Activated CD8-positive, alpha-beta memory T cell treated with anti-CD3 and anti-CD28 coated beads, Interleukin-2, amount 50 U/mL, for 48 hours (primary cell): Measurements from ENCODE around the gene DHRS13.
A peak's percentile ranks its signal among the peaks of the same experiment; 100 is the strongest.

ENCODE experiments used
- DNase-seq: peaks from one replicate; pipeline ENCODE4 v3.0.0-alpha.2; 2020

DHRS13 gene, protein sequence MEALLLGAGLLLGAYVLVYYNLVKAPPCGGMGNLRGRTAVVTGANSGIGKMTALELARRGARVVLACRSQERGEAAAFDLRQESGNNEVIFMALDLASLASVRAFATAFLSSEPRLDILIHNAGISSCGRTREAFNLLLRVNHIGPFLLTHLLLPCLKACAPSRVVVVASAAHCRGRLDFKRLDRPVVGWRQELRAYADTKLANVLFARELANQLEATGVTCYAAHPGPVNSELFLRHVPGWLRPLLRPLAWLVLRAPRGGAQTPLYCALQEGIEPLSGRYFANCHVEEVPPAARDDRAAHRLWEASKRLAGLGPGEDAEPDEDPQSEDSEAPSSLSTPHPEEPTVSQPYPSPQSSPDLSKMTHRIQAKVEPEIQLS

DNA sequence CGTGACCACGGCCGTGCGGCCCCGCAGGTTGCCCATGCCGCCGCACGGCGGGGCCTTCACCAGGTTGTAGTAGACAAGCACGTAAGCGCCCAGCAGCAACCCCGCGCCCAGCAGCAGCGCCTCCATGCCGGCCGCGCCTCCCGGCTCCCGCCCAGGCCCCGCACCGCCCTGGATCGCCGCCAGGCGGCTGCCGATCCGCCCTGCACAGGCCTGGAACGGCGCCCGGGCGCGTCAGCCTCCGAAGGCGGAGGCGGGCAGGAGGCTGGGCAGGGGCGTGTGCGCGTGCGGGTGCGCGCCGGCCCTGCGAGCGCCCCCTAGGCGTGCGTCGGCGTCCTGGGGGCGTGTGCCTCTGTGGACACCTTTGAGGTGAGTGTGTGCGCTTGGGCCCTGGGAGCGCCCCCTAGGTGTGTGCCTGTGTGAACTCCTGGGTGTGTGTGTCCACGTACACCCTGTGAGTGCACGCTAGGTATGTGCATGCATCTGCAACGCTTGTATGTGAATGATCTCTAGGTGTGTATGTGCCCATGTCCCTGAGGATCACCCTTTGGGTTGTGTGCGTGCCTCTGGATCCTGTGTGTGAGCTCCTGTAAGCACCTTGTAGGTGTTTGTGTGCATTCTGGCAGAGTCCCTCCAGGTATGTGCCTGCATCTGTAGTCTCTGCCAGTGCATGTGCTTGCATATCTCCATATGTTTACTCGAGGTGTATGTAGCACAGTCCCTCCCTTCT is at the start of gene DHRS13:
Gene DHRS13 (minus strand): TSS at position 261 of the 727 bp plus-strand sequence. CDS start 135 bp downstream, at position 126.
- DNase-seq = peak; percentile 97

GRCh38 chr17:28951991-28952975 is 49.4 kb upstream of the DHRS13 start:
- peak; percentile 92 for DNase-seq

- DNase-seq = peak; percentile 98
These were observed 48.6 kb upstream of the DHRS13 start, which contains the start of gene PHF12 for GRCh38 chr17:28951428-28951990. PHF12 (minus strand) TSS chr17:28951518; CDS start chr17:28950960, 558 bp downstream.

DNA sequence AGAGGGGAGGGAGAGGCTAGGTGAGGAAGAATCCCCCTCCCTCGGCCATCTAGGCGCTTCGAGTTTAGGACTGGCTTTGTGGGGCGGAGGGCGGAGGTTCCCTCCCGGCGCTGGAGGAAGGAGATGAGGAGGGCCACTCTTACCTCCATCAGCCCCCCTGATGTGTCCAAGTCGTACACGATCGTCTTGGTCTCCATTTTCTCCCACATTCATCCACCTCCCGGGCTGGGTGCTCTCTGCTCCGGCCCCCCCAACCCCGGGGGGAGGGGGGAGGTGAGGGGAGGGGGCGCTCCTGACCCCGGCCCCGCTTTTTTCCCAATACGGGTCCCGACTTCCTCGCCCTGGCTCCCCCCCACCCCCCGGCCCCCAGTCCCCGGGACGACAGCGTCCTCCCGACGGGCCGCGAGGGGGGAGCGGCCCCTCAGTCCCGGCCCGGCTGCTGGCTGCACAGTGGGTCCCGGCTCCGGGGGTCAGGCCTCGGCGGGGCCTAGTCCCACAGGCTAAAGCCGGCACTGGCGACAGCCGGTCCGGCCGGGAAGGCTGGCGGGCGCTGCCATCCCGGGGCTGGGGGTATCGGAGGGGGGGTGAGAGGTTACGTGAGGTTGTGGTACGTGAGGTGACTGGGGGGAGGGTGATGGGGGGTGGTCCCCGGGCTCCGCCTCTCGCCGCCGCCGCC is 48.0 kb upstream of the DHRS13 start:
- DNase-seq = no peak

- DNase-seq = peak; percentile 81
These were observed 47.3 kb upstream of the DHRS13 start for GRCh38 chr17:28950017-28950751.

GRCh38 chr17:28949185-28950016 is 46.5 kb upstream of the DHRS13 start:
- DNase-seq = peak; percentile 82

- DNase-seq = no peak
These were observed 46.0 kb upstream of the DHRS13 start for GRCh38 chr17:28948873-28949184.

DNA sequence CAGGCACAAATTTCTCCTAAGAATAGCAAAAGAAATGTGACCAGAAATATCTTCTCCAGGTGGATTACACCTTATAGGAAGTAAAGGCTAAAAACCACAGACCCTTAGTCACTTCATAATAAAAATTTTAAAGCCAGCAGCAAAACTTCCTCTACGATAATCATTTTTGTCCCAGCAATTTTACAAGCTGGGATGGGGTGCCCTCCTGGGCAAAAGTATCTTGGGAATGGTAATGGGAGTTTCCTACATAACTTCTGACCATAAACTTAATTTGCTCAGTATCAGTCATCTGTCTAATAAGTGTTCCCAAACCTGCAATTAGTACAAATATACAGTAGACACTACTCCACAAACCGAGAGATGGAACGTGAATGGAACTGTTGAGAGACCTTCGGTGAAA is 45.5 kb upstream of the DHRS13 start:
- DNase-seq = no peak

GRCh38 chr17:28947639-28948038 is 44.8 kb upstream of the DHRS13 start:
- DNase-seq = no peak

GRCh38 chr17:28946239-28946638 is 43.4 kb upstream of the DHRS13 start:
- DNase-seq = no peak

- no peak for DNase-seq
These were observed 42.2 kb upstream of the DHRS13 start for GRCh38 chr17:28944862-28945741.

DNA sequence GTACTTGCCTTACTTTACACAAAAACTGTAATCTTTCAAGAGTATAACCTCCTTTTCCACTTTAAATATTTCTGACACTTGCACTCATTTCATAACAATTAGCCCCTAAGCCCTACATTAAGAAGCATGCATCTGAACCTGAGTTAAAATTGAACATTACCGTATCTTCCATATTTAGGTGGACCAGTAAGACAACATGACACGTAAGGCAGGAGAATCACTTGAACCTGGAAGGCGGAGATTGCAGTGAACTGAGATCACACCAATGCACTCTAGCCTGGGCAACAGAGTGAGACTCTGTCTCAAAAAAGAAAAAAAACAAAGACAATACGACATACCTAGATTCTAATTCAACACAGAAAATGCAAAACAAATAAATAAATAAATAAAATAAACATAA is 41.5 kb upstream of the DHRS13 start:
- DNase-seq = no peak

- DNase-seq = no peak
These were observed 40.0 kb upstream of the DHRS13 start for GRCh38 chr17:28942925-28943324.

- DNase-seq = no peak
These were observed 38.4 kb upstream of the DHRS13 start for GRCh38 chr17:28941251-28941650.

- no peak for DNase-seq
These were observed 37.8 kb upstream of the DHRS13 start for GRCh38 chr17:28940675-28941074.

GRCh38 chr17:28940142-28940541 is 37.3 kb upstream of the DHRS13 start:
- DNase-seq = no peak

- DNase-seq = no peak
These were observed 35.7 kb upstream of the DHRS13 start for GRCh38 chr17:28938552-28938951.

GRCh38 chr17:28937044-28937729 is 34.3 kb upstream of the DHRS13 start:
- DNase-seq = no peak
